PFSK-1 (cell line): ENCODE measurements around the gene GDPGP1.

Source experiments
- FOXP2 ChIP-seq: optimal IDR thresholded peaks from 2 replicates; pipeline ENCODE3; 2011; ENCODE audit warnings: borderline replicate concordance, control low read depth, inconsistent platforms; ENCODE audit not compliant: insufficient read depth; ENCODE audit errors: extremely low read length, extremely low read depth
- POLR2AphosphoS5 ChIP-seq: IDR thresholded peaks from 2 replicates; pipeline ENCODE4 v1.6.1; 2012; ENCODE audit warnings: low read depth, mild to moderate bottlenecking, control low read depth, low read length, moderate library complexity
- SIN3A ChIP-seq: IDR thresholded peaks from 2 replicates; pipeline ENCODE4 v1.6.1; 2012; ENCODE audit warnings: mild to moderate bottlenecking, low read length, moderate library complexity, borderline replicate concordance; ENCODE audit not compliant: insufficient read depth
- TAF1 ChIP-seq: IDR thresholded peaks from 2 replicates; pipeline ENCODE4 v1.6.1; 2012; ENCODE audit warnings: low read length, control low read depth, borderline replicate concordance; ENCODE audit not compliant: insufficient read depth
- TF ChIP-seq, protein P1 (sequence below), 2 experiments: IDR thresholded peaks; 2 replicates each; pipeline versions ENCODE4 v1.6.1 to v1.8.0; 2011 to 2012; ENCODE audit warnings: low read depth in 2 of 2, low read length in 2 of 2, control low read depth in 1 of 2, inconsistent platforms in 1 of 2, mild to moderate bottlenecking in 1 of 2, moderate library complexity in 1 of 2; ENCODE audit not compliant: insufficient read depth in 1 of 2

Gene GDPGP1

DNA sequence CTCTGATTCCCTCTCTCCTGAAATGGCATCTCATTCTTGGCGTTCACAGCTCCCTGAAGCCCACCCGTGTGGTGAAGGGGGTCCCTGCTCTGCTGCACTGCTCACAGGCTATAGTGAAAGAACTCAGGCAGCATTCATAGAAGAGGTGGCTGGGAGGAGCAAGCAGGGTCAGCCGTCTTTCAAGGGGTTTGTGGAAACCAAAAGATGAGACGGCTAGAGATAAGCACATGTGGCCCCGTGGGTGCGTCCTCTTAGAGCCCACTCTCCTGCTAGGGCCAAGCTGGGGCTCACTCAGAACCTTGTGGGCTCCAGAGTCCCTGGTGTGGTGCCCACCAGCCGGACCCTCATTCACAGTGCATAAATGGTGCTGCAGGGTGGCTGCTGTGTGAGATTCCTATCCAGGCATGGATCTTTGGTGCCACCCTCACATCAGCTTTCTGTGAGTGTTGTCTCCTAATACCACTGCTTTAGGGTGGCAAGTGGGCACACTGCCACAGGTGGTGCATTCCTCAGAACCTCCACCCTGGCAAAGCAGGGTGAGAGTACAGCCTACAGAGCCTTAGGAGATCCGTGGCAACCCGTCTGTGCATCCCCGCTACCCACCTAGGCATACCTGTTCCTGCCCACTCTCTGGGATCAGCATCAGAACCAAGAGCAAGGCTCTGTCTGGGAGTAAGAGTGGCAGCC, 44.1 kb upstream of the GDPGP1 start:
- TF ChIP-seq SIN3A = no peak
- no peak for TF ChIP-seq TAF1
- TF ChIP-seq, protein P1, sequence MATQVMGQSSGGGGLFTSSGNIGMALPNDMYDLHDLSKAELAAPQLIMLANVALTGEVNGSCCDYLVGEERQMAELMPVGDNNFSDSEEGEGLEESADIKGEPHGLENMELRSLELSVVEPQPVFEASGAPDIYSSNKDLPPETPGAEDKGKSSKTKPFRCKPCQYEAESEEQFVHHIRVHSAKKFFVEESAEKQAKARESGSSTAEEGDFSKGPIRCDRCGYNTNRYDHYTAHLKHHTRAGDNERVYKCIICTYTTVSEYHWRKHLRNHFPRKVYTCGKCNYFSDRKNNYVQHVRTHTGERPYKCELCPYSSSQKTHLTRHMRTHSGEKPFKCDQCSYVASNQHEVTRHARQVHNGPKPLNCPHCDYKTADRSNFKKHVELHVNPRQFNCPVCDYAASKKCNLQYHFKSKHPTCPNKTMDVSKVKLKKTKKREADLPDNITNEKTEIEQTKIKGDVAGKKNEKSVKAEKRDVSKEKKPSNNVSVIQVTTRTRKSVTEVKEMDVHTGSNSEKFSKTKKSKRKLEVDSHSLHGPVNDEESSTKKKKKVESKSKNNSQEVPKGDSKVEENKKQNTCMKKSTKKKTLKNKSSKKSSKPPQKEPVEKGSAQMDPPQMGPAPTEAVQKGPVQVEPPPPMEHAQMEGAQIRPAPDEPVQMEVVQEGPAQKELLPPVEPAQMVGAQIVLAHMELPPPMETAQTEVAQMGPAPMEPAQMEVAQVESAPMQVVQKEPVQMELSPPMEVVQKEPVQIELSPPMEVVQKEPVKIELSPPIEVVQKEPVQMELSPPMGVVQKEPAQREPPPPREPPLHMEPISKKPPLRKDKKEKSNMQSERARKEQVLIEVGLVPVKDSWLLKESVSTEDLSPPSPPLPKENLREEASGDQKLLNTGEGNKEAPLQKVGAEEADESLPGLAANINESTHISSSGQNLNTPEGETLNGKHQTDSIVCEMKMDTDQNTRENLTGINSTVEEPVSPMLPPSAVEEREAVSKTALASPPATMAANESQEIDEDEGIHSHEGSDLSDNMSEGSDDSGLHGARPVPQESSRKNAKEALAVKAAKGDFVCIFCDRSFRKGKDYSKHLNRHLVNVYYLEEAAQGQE (IDR thresholded peaks at IDR 0.05; ENCODE audit: insufficient read depth in 1 of 2, low read depth in 2 of 2, low read length in 2 of 2) = no peak
- TF ChIP-seq FOXP2 = no peak
- TF ChIP-seq POLR2AphosphoS5 = no peak

DNA sequence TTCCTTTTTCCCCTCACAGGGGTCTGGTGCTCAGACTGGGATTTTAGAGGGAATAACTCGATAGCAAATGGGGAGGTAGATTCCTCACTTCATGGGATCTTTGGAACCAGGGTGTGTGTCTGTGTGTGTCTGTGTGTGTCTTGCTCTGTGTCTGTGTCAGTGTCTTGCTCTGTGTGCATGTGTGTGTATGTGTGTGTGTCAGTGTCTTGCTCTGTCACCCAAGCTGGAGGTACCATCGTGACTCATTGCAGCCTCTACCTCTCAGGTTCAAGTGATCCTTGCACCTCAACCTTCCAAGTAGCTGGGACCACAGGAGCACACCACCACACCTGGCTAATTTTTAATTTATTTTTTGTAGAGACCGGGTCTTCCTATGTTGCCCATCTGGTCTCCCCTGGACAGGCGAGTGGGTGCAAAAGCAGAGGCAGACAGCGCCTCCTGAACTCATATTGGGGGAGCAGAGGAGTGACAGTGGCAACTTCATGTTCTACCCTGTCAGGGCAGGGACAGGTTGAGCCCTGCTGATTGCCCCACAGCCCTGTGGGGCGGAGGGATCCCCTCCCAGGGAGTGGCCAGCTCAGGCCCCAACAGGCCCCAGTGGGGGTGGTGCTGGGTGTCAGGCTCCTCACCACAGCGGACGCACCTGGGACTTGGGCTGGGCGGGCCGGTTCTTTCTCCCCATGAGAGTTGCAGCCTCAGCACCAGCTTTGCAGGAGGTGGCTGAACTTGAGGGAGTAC, 43.2 kb upstream of the GDPGP1 start:
- no peak for TF ChIP-seq SIN3A

DNA sequence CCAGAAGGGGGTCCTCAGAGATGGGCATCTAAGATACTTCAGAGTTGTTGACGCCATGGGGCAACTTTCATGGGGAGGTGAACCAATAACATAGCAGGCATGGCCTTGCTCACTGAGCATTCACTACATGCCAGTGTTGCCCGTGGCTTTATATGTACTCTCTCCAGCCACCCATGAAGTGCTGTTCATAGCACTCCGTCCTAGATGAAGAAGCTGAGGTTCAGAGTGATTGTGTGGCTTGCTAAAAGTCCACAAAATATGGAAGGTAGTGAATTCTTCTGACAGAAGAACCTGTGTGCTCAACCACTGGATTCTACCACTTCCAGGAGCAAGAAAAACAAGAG, 42.7 kb upstream of the GDPGP1 start:
- TF ChIP-seq, protein P1 (IDR thresholded peaks at IDR 0.05; ENCODE audit: insufficient read depth in 1 of 2, low read depth in 2 of 2, low read length in 2 of 2) = no peak
- no peak for TF ChIP-seq SIN3A

DNA sequence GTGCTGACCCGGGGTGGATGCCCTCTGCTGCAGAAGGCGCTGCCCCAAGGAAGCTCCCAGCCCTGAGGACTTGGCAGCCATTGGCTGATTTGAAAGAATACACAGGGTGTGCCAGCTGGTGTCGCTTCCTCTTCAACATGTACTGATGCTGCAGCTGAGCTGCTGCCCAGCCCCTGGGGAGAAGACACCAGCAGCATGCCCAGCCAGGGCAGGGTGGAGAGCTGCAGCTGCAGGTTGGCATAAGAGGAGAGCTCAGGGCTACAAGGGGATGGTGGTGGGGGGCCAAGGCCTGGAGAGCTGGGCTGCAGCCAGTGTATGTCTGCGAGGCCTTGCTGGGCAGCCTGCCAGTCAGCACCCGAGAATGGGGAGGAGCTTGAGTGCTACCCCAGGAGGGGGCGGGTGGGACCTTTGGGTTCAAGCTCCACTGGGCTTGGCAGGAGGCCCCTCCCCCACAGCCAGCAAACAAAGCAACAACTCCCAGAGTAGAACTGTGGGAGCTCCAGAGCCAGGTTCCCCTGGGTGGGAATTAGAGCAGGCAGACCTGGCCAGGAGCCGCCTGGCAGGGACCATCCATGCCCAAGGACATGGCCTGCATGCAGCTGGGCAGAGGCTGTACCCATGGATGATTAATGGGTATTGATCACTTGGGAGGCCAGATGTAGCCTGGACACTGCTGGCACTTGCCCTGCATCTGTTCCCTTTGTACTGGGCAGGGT, 42.1 kb upstream of the GDPGP1 start:
- TF ChIP-seq TAF1 (no peak), POLR2AphosphoS5 (no peak), FOXP2 (no peak)

DNA sequence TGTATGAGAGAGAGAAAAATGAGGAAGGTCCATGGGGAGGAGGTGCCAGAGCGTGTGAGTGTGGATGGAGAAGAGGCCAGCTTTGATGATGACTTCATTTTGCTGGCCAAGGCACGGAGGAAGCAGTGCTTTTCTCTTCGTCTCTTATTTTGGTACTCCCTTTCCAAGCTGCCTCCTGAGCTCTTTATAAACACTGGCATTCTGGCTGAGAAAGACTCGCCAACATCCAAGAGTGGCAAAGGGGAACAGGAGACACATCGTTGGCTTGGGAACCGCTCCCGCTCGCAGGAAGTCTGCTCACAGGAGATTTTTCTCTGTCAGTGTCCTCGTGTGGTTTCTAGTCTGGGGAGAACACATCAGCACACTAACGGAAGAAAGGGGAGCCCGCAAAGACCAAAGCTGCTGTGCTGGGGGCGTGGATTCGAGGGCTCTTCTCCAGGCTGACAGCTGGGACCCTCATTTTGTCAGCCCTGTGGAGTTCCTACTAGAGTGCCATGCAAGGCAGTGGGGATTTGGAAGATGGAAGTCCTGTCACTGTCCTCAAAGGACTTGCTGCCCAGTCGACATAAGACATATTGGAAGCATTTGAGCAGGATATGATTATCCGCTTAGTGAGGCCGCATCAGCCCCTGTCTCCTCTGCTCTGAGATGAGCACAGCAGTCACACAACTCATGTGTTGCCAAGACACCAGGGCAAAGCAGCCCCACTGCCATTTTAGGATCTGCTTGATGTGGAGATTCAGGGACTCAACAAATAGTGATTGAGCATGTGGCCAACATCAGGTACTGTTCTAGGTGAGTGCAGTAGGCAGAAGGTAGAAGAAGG, 40.8 kb upstream of the GDPGP1 start:
- TF ChIP-seq, protein P1 (IDR thresholded peaks at IDR 0.05; ENCODE audit: insufficient read depth in 1 of 2, low read depth in 2 of 2, low read length in 2 of 2) = no peak
- TF ChIP-seq FOXP2 (no peak), TAF1 (no peak), POLR2AphosphoS5 (no peak), SIN3A (no peak)
